ENCODE results near the gene CHST11.

CHST11 gene

DNA sequence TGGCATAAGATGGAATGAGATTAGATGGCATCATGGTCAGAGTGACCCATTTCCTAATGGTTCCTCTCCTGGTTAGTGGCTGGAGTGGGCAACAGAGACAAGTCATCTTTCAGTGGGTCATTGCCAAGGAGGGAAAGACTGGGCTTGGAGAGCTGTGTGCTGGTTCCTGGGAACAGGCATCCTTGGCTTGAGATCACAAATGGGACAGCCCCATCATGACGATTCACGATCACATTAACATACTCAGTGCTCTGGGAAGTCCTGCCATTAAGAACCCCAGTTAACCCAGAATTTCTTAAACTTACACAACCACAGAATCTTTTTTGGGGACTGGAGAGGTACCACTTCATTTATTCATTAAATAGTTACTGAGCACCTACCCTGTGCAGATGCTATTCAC is 27.3 kb downstream of the CHST11 start:
- no peak for DNase-seq

DNA sequence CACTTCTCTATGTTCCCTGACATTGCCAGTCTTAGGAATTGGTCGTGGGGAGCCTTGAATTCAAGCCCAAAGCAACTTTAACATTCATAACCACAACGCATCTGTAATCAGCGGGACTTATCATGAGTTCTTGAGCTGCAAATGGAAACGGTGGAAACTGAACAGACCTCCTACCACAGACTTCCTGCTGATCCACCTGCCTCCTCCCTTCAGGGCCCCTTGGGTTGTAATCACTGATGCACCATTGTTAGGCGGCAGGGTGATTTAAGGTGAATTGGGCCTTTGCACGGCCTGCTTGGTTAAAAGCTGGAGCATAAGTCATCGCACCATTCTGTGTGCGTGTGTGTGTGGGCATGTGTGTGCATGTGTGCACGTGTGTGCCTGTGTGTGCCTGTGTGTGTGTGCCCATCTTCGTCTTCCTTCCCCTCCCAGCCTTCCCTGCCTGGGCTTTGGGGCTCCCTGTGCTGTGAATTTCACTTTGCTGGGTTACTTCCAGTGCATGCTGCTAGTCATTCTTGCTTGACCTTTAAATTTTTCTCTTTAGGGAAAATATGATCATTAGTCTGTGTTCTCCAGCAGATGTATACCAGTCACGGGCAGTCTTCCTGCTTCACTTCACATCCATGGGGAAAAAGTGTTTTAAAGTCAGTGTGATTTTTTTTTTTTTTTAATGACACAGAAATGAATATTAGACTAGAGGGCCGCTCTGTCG is 29.1 kb downstream of the CHST11 start:
- DNase-seq = no peak

- no peak for DNase-seq
These were observed 29.6 kb downstream of the CHST11 start for GRCh38 chr12:104486363-104486750.

GRCh38 chr12:104486943-104487819 is 30.4 kb downstream of the CHST11 start:
- no peak for DNase-seq

DNA sequence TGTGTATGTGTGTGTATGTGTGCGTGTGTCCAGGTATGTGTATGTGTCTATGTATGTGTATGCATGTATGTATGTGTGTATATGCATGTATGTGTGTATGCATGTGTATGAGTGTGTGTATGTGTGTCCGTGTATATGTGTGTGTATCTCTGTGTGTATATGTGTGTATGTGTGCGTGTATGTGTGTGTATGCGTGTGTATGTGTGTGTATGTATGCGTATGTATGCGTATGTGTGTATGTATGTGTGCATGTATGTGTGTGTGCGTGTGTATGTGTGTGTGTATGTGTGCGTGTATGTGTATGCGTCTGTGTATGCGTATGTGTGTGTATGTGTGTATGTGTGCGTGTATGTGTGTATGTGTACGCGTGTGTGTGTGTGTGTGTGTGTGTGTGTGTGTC is 31.6 kb downstream of the CHST11 start:
- no peak for DNase-seq

GRCh38 chr12:104490186-104490585 is 33.4 kb downstream of the CHST11 start:
- DNase-seq = no peak

DNA sequence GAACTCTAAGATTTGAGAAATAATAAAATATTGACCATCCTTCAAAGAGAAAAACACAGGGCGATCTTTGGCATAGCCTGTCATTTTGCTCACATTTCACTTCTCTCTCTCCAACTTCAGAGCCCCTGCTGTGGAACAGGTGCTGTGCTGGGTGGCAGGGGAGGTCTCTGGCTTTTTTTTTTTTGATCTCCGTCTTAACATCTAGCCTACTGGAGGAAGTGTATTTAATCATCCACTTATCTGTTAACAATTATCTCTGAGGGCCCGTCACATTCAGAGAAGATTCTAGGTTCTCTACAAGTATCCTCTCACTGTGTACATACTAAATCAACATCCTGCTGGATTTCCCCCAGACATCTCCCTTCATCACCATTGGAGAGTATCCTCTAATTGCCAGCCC is 34.1 kb downstream of the CHST11 start:
- peak; percentile 68 for DNase-seq

GRCh38 chr12:104493496-104493895 is 36.7 kb downstream of the CHST11 start:
- no peak for DNase-seq

DNA sequence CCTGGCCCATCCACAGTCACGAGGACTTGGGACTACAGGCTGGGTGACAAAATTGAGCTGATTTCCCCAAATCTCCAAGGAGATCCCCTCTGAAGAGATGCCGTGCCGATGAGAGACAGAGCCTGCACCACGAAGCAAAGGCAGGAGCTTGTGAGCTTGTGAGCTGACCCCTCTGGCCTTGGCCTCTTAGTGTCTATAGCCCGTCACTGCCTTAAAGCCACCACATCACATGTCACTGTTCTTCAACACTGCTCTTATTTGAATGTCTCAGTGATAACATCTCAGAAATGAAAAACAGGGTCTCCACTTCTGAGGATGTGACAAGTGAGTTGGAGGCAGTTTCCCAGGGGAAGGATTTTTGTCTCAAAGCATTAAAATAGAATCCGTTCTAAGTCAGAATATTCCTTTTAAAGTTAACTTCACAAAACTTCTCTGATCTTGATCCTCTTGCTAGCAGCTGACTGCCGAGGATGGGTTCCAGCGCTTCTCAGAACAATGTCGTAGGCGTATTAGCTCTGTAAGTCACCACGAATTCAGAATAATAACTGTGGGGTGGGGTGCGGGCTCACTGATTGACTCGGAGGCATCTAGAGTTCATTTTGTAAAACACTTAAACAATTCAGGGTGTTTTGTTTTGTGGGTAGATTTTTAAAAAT is 37.5 kb downstream of the CHST11 start:
- no peak for DNase-seq

DNA sequence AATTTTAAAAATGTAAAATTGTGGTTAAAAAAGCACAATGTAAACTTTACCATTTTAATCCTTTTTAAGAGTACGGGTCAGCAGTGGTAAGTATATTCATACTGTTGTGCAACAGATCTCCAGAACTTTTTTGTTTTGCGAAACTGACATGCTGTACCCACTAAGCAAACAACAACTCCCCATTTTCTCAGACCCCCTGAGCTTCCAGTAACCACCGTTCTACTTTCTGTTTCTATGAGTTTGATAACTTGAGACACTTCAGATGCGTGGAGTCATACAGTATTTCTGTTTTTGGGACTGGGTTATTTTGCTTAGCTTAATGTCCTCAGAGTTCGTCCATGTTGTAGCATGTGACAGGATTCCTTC is 38.0 kb downstream of the CHST11 start:
- DNase-seq = no peak

- DNase-seq = no peak
These were observed 39.0 kb downstream of the CHST11 start for GRCh38 chr12:104495786-104496185.

GRCh38 chr12:104496336-104496735 is 39.6 kb downstream of the CHST11 start:
- no peak for DNase-seq

GRCh38 chr12:104498211-104498801 is 41.6 kb downstream of the CHST11 start:
- DNase-seq = no peak

DNA sequence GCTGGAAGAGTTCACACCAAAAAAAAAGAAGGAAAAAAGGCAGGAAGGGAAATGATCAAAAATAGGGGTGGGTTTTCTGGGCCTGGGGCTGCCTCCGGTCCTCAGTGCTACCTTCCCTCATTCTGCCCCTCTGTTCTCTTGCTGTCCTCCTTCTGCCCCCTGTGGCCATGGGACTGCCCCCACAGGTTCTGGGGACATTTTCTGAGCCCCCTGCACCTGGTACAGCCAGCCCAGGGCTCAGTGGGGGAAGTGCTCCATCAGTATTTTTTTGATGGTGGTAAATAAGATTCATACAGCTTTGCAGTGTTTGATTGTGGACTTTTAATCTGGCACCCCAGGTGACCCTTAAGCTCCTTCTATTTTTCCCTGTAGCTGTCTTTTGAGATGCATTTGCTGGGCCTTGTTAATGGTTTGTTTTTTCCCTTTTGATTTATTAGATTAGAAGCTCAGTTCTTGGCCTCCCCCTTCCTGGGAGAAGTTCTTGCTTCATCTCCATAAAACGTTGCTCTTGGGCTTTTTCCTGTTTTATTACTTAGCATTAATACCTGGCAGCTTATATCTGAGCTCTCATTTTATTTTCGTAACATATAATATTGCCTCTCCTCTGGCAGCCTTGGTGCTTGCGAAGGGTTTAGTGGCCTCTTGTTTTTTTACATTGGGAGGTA is 43.1 kb downstream of the CHST11 start:
- DNase-seq = no peak

- no peak for DNase-seq
These were observed 44.4 kb downstream of the CHST11 start for GRCh38 chr12:104501115-104501514.

DNA sequence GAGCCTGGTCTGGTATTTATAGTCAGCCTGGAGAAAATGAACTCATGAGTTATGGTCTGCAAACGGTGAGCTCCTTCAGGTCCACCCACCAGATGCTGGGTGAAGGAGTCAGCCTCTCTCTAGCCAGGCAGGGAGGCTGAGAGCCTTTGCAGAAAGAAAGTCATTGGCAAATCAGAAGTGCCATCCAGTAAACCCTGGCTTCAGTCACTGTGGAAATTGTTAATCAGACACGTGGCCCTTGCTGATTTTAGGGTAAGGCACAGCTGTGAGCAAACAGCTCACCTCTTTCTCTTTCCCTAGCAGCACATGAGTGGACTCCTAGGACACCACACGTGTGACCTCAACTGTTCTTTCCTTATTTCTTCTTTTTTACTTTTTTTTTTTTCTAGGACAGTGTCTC is 44.9 kb downstream of the CHST11 start:
- no peak for DNase-seq

- DNase-seq = no peak
These were observed 45.5 kb downstream of the CHST11 start for GRCh38 chr12:104502217-104502616.

GRCh38 chr12:104502638-104503037 is 45.9 kb downstream of the CHST11 start:
- no peak for DNase-seq

GRCh38 chr12:104503191-104503590 is 46.4 kb downstream of the CHST11 start:
- no peak for DNase-seq

GRCh38 chr12:104504146-104504545 is 47.4 kb downstream of the CHST11 start:
- no peak for DNase-seq

GRCh38 chr12:104505095-104505818 is 48.5 kb downstream of the CHST11 start:
- no peak for DNase-seq
